Melanocyte of skin (primary cell): ENCODE results near the gene ZNF629. TPM values are rescaled to one million over a fixed set of nuclear protein-coding genes. Genes with fewer than 3 reads are reported as not detected.

Experiments used
- small RNA-seq, 2 donors: library from RNA; depleted of rRNA; stranded (forward); fragments of <200 nt; gene quantifications; one replicate each; pipeline ENCODE3, GENCODE V24; 2012
- total RNA-seq, 2 donors: library from RNA; depleted of rRNA; stranded (reverse); fragments of >200 nt; gene quantifications; 2 replicates each; pipeline ENCODE4 v1.2.3, GENCODE V29; 2012

The ZNF629 gene
- 10 to 100 TPM; 10.3 to 13.4 TPM for total RNA-seq

DNA sequence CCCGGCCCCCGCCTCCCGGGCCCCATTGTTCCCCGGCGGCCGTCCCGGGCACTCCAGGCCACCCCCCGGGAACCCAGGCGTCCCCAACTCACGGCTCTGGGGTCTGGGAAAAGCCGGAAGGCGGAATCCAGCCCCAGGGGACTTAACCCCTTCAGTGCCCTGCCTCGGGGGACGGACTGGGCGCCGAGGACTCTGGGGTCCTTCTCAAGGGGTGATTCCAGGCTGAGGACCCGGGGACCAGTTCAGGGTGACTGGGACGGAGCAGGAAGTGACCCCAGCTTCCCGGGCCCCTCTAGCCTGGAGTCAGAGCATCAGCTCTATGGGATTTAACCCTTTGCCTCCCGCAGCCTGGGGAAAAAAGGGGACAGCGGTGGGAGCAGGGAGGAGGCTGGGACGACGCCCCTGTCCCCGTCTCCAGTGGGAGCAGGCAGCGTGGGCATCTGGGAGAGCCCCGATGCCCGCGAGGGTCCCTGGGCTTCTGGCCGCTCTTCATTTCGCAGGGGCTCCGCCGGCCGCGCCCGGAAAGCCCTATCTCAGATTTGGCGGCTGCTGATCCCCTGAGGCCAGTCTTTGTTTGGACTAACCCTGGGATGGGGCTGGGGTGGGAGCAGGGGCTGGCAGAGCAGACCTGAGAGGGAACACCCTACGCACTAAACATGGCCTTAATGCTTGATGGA, at the start of gene ZNF629:
TSS of gene ZNF629 (minus strand) at position 270 of the 677 bp plus-strand sequence. CDS start 2,723 bp downstream, outside the sequence.

DNA sequence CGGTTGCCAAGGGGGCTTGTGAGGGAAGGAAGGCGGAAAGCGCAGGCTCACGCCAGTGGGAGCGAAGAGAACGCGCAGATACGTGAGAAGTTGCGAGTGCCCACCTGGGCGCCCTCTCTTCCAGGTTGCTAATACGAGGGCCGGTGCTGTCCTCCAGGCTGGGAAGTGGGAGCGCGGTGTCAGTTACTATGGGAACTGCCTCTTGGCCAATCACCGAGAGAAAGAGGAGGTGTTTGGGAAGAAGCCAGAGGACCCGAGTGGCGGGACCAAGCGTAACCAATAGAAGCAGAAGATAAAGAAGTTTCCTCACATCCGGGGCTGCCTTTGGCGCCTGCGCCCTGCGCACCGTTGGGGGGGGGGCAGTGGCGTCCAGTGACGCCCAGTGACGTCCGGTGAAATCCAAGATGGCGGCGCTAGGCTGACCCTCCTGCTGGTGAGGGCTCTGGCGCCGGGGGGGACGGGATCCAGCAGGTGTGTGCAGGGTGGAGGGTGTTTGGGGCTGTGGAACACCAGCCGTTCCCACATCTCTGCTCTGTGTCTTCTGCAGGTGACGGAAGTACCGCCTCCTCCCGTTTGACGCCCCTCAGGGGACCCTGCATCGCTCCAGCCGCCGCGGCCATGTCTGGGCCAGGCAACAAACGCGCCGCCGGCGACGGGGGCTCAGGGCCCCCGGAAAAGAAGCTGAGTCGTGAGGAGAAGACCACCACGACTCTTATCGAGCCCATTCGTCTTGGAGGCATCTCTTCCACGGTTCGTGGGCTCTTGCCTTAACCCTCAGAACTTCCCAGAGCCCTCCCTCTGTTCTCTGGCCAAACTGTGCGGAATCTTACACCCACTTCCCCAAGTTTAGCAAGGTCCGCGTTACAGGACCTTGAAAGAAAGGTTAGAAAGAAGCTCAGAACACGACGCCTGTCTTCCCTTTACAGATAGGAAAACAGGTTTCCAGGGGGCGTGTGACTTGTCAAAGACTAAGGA, 24.8 kb downstream of the ZNF629 start, which contains the start of the genes CFAP119 and RNF40:
TSS of gene CFAP119 (minus strand) at position 135 of the 975 bp plus-strand sequence. CDS start 314 bp downstream, outside the sequence.
TSS of gene RNF40 (plus strand) at position 395 of the 975 bp plus-strand sequence. CDS start at position 619, 224 bp downstream.

DNA sequence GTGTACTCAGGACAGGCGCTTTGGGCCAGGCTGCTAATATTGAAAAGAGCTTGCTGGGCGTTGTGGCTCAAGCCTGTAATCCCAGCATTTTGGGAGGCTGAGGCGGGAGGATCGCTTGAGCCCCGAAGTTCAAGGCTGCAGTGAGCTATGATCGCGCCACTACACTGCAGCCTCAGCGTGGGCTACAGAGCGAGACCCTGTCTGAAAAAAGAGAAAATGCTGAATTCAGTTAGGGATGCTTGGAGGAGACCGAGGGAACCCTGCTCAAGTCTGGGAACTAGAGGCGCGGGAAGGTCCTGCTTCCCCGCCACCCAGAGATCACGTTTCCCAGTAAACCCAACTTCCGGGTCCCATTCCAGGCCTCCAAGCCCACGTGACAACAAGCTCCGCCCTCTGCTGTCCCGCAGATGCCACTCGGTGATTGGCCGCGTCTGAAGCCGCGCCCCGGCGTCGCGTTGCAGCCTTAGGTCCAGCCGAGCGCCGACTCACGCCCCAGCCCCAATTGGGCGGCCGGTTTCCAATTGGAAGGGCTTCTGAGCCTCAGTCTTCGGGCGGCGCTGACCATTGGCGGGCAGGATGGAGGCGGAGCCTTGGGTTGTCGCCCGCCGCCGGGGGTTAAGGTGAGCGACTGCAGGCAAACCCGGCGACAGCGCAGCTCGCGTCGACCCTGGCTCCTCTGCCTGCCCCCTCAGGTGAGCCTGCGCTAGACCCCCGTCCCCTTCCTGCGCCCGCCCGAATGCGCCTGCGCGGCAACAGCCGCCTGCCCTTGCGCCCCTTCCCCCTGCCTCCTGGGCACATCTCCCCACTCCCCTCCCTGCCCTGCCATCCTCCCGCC, 39.0 kb downstream of the ZNF629 start, which contains the start of gene PHKG2:
TSS of gene PHKG2 (plus strand) at position 627 of the 835 bp plus-strand sequence. CDS start 396 bp downstream, outside the sequence.

Small RNA genes lying within 50 kb of the gene (small RNA-seq; reads per million reads assigned to genes)
- 0 reads per million in 2 donors for gene RF00017

Other genes starting within 250 kb of the ZNF629 start
- 1 to 10 TPM; 5.3 to 7.2 TPM for gene ZNF764, start 228.8 kb downstream of the ZNF629 start, total RNA-seq
- gene ZNF688, start 215.5 kb downstream of the ZNF629 start, total RNA-seq = 10 to 100 TPM; 14.8 to 18.6 TPM
- 1 to 10 TPM; 6.7 to 7.9 TPM for gene ZNF785, start 201.5 kb downstream of the ZNF629 start, total RNA-seq
- 10 to 100 TPM in 1 of 2 donors, 1 to 10 TPM in 1; 7.6 to 79.6 TPM for gene ZNF689, start 176.8 kb downstream of the ZNF629 start, total RNA-seq
- gene PRR14, start 136.2 kb downstream of the ZNF629 start, total RNA-seq = 10 to 100 TPM in 1 of 2 donors, 1 to 10 TPM in 1; 9.3 to 17.9 TPM
- gene FBRS, start 128.8 kb downstream of the ZNF629 start, total RNA-seq = 10 to 100 TPM; 18.6 to 20.6 TPM
- gene SRCAP, start 88.0 kb downstream of the ZNF629 start, total RNA-seq = 10 to 100 TPM; 17.2 to 20.3 TPM
- 10 to 100 TPM; 21.7 to 27.0 TPM for gene PHKG2, start 38.8 kb downstream of the ZNF629 start, total RNA-seq
- gene CFAP119, start 25.1 kb downstream of the ZNF629 start, total RNA-seq = 1 to 10 TPM; 2.1 to 4.3 TPM
- gene RNF40, start 24.9 kb downstream of the ZNF629 start, total RNA-seq = 10 to 100 TPM; 73.9 to 76.4 TPM
- 10 to 100 TPM; 12.7 to 25.3 TPM for gene BCL7C, start 106.9 kb upstream of the ZNF629 start, total RNA-seq
- gene CTF1, start 109.4 kb upstream of the ZNF629 start, total RNA-seq = under 1 TPM; 0.34 to 0.67 TPM
- 10 to 100 TPM; 13.4 to 15.0 TPM for gene FBXL19, start 136.4 kb upstream of the ZNF629 start, total RNA-seq
- gene ORAI3, start 161.9 kb upstream of the ZNF629 start, total RNA-seq = 10 to 100 TPM; 29.3 to 35.4 TPM
- 1 to 10 TPM; 3.8 to 9.7 TPM for gene SETD1A, start 170.5 kb upstream of the ZNF629 start, total RNA-seq
- gene HSD3B7, start 198.0 kb upstream of the ZNF629 start, total RNA-seq = 10 to 100 TPM; 13.0 to 20.3 TPM
- gene STX1B, start 223.4 kb upstream of the ZNF629 start, total RNA-seq = 1 to 10 TPM in 1 of 2 donors, under 1 TPM in 1; 0.67 to 3.1 TPM
- 10 to 100 TPM; 13.0 to 17.2 TPM for gene STX4, start 246.4 kb upstream of the ZNF629 start, total RNA-seq